Middle frontal gyrus (tissue), 1 donor: ENCODE data around the gene NEURL1B.
"Not testable (repeated sequence)": the region's sequence is repeated elsewhere in the genome, so short reads cannot be mapped to it uniquely, and the experiment has no call there.

ENCODE experiments used
- DNase-seq: peaks from one replicate; pipeline ENCODE4 v3.0.0-alpha.2; 2015; ENCODE audit warnings: low spot score; ENCODE audit errors: extremely low spot score

NEURL1B gene, protein sequence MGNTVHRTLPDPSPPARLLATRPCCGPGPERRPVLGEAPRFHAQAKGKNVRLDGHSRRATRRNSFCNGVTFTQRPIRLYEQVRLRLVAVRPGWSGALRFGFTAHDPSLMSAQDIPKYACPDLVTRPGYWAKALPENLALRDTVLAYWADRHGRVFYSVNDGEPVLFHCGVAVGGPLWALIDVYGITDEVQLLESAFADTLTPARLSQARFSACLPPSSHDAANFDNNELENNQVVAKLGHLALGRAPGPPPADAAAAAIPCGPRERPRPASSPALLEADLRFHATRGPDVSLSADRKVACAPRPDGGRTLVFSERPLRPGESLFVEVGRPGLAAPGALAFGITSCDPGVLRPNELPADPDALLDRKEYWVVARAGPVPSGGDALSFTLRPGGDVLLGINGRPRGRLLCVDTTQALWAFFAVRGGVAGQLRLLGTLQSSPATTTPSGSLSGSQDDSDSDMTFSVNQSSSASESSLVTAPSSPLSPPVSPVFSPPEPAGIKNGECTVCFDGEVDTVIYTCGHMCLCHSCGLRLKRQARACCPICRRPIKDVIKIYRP

DNA sequence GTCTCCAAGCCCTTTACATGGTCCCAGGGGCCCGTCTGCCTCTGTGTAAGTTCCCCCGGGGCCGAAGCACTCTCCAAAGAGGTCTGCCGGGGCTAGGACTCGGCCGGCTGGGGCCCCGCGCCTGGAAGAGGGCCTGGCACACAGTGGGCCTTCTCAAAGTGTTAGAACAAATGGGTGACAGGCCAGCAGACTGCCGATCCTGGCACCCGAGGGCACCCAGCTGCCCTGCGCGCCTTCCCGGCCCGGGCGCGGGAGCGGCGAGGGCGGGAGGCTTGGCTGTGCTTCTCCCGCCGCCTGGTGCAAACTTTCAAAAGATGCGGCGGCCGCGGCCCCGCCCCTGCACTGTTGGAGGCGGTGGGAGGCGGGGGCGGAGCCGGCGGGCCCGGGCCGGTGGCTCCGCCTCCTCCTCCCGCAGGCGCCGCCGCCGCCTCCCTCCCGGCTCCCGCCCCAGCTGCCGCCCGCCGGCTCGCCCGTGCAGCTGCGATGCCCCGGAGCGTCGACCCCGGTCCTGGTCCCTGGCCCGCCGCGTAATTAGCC is at the start of gene NEURL1B:
Gene NEURL1B (plus strand): TSS at position 442 of the 537 bp plus-strand sequence. CDS start 144 bp downstream, outside the sequence.
- DNase-seq, result peak; percentile 44

GRCh38 chr5:172591636-172592035 is 49.4 kb upstream of the NEURL1B start:
- no peak for DNase-seq

DNA sequence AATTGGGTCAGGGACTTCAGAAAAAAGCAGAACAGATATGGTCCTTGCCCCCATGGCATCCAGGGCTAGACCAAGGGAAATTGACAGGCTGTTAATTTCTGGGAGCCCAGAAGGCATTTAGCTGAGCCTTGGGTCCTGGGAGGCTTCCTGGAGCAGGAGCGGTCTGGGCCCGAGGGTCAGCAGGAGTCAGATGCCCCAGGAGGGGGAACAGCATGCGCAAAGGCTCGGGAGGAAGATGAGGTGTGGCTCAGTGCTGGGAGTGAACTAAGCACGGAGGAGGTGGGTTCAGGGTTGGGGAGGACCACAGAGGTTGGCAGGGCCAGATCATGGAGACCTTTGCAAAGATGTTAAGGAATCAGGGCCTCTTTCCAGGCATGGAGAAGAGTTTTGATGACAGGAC is 48.2 kb upstream of the NEURL1B start:
- DNase-seq, result no peak

GRCh38 chr5:172593306-172593705 is 47.8 kb upstream of the NEURL1B start:
- no peak for DNase-seq

- no peak for DNase-seq
Observed at GRCh38 chr5:172593721-172594235, 47.3 kb upstream of the NEURL1B start.

DNA sequence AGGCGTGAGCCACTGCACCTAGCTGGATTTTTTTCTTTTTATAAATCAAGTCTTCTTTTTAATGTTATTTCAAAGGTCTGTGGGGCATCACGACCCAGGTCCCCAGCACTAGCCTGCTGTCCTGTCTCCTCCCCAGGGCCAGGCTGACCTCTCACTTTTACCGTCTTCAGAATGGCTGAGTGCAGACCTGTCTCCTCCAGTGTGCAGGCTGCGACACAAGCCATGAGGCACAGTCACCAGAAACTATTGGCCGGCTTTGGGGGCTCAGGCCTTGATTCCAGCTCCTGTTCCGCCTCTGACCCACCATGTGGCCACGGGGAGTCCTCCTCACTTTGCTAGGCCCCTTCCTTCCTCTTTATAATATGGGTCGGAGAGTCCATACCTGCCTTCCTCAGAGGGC is 46.6 kb upstream of the NEURL1B start:
- DNase-seq, result no peak

DNA sequence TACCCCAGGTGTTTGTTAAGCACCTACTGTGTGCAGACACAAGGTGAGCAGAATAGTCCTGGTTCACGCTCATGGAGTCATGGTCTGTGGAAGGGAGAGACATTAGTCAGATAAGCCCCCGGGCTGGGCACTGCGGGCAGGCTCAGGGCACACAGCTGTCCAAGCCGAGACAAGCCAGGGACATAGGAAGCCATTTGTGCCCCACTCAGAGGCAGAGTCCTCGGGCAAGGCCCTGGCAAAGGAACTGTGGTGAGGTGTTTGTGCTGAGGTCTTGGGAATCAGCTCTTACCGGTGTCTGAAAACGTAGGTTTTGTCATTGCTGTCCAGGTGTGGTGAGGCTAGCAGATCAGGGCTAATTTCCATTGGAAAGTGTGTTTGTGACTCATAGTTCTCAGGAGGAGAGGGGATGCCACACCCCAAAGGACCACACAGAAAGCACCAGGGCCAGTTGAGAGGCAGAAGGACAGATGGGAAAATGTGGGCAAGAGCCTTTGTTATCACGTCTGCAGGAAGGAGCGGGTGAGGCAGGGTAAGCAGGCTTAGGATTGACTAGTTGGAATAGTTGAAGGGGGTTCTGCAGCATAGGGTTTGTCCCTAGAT is 46.1 kb upstream of the NEURL1B start:
- DNase-seq, result no peak

- no peak for DNase-seq
Observed at GRCh38 chr5:172595596-172596455, 45.2 kb upstream of the NEURL1B start.

- DNase-seq, result no peak
Observed at GRCh38 chr5:172596638-172597231, 44.3 kb upstream of the NEURL1B start.

GRCh38 chr5:172597755-172598155 is 43.3 kb upstream of the NEURL1B start:
- no peak for DNase-seq

- no peak for DNase-seq
Observed at GRCh38 chr5:172598251-172599203, 42.5 kb upstream of the NEURL1B start.

DNA sequence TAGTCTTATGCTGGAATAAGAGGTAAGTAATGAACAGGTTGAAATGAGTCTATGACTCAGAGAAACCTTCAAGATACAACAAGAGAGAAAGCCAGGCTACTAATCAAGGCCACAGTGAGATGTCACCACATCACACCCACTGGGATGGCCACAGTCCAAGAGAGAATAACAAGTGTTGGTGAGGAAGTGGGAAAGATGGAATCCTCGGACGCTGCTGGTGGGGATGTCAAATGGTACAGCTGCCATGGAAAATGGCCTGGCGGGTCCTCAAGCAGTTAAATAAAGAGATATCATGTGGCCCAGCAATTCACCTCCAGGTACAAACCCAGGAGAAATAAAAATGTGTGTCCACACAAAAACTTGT is 41.9 kb upstream of the NEURL1B start:
- DNase-seq, result no peak

DNA sequence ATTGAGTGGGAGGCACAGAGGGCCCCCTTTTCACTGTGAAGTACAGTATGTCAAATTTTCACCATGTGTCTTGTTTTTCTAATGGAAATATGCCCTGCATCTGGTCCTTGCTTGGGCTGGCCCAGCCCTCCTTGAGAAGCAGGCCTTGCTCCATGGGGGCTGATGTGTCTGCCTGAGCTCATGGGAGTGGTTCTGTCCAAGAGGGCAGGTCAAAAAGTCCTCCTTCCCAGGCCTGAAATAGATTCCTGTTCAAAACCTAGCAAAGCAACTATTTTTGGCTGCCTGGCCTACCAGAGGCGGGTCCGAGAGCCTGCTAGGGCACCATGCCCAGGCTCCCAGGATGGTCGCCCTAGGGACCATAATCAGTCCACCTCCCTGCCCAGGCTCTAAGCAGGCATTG is 40.5 kb upstream of the NEURL1B start:
- DNase-seq, result no peak

GRCh38 chr5:172601576-172601975 is 39.5 kb upstream of the NEURL1B start:
- not testable (repeated sequence) for DNase-seq

DNA sequence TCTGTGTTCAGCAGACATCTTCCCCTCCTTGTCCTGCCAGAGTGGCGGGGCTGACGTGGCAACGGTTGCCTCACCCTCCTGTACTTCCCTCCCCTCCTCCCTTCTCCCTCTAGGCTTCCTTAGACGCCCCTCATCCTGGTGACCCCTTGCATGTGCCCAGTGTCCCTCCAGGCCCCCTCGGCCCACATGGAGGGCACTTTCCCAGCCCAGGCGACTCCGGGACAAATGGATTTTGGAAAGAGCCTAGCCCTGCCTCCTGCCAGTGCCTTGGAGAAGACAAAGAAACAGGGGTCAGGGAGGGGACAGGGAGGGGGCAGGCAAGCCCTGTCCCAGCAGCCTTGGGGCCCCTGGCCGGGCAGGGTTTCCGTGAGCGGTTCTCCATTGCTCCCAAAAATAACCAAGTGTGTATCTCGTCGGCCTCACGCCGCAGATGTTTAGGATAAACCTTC is 38.3 kb upstream of the NEURL1B start:
- DNase-seq, result no peak

GRCh38 chr5:172603251-172603806 is 37.7 kb upstream of the NEURL1B start:
- no peak for DNase-seq

DNA sequence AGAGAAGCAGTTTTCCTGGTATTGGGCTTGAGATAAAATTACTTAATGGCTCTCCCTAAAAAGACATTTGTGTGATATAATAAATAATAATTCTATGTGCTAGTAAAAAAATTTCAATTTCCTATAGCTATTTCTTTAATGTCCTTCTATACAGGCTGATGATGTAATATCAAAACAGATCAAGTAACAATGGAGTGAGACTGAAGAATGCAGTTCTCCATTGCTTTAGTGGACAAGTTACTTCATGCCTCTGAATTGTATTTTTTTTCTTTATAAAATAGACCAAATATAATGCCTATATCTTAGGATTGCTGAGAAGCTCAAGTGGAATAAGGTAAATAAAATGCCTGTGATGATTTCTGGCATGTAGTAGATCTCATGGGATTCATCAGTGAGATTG is 35.6 kb upstream of the NEURL1B start:
- DNase-seq, result no peak

DNA sequence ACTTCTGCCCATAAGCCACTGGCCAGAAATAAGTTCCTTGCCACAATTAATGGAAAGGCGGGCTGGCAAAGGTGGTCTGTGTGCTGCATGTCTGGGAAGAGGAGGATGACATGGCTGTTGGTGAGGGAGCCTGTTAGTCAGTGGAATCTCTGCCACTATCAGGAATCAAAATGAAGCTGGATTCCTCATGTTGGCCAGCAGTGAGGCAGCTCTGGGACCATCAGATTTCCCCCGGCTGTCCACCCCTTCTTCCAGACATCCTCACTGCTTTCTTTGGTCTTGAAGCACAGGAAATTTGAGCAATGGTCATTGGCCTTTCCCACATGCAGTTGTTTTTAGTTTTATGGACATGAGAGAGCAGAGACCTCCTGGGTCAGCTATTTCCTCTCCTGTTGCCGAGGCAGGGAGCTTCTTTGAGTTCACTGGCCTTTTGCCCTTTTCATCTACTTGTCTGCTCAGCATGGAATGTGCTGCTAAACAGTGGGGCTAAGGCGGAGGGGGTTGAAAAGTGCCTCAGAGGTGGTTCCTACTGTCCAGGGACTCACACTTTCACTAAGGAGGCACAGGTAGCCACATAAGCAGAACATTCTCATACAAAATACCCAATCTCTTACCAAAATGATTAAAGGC is 34.8 kb upstream of the NEURL1B start:
- no peak for DNase-seq
